ENCODE data around the gene GNPDA1. TPM values are rescaled to one million over a fixed set of nuclear protein-coding genes. Genes with fewer than 3 reads are reported as not detected.

The GNPDA1 gene
- total RNA-seq, 1 experiment from 2014 or later: 70.9 TPM

DNA sequence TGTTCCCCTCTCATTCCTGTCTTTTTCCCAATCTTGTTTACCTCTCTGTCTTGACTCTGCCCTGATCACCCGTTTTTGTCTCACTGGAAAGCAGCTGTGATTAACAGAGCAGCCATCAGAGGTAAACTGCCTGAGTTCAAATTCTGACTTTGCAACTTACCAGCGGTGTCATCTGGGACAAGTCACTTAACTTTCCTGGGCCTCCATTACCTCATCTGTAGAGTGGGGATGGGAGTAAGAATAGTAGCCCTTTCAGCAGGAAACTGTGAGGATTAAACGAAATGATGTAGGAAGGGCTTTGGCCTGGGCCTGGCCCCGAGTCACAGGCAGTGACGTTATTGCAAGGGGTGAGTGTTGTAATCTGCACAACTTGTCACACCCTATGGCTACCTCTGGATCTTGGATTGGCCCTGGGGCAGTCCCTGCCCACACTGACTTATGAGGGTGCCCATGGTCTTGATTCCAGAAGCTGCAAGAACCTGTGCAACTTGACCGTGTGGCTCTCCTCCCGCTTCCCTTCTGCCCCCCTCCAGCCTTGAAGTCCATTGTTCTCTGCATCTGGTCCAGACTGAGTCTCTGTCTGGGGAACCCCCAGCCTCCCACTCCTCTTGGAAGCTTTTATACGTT is 54.2 kb downstream of the GNPDA1 start:
- Mint-ChIP-seq H3K4me3 (ENCODE audit: unreplicated experiment) (no peak overlapping the region), H3K27me3 (ENCODE audit: insufficient read depth, unreplicated experiment) (no peaks in the 10 kb centered on the region), H3K36me3 (ENCODE audit: insufficient read depth, unreplicated experiment) (no peaks in the 10 kb centered on the region), H3K9me3 (ENCODE audit: unreplicated experiment) (no peaks in the 10 kb centered on the region), H3K4me1 (ENCODE audit: low read depth, unreplicated experiment) (no peaks in the 10 kb centered on the region), H3K27ac (ENCODE audit: unreplicated experiment) (no peak overlapping the region)
- H3K4me3 ChIP-seq (ENCODE audit: low read depth, low read length): no peak overlapping the region
- DNase-seq: no peak
- H3K36me3 ChIP-seq (ENCODE audit: control insufficient read depth, insufficient read depth, low read length): no peaks in the 10 kb centered on the region
- no peaks in the 10 kb centered on the region for H3K27me3 ChIP-seq (replicated peaks; ENCODE audit: control insufficient read depth, insufficient read depth, low read length)
- ChIA-PET POLR2A (no interaction called here), CTCF (interaction anchor here (0.7 kb wide), 1 partner anchor 29 kb away, joined by 4 read pairs; no protein-coding TSS in a partner anchor)
- BruUV-seq (replicated peaks): no TSS peak
- no peak for TF ChIP-seq CTCF (IDR thresholded peaks at IDR 0.05; ENCODE audit: insufficient read depth in 1 of 2, low read depth in 1 of 2, low read length in 1 of 2, severe bottlenecking in 1 of 2, unreplicated experiment in 1 of 2)
- no peaks in the 10 kb centered on the region for H3K9me3 ChIP-seq
- intact Hi-C loops (cut with micrococcal nuclease; ENCODE audit: unreplicated experiment): no loop called here
- H3K4me1 ChIP-seq: 0 out of 2 replicates have a peak, but pooled peaks cover 5% of the 10 kb centered on the region

DNA sequence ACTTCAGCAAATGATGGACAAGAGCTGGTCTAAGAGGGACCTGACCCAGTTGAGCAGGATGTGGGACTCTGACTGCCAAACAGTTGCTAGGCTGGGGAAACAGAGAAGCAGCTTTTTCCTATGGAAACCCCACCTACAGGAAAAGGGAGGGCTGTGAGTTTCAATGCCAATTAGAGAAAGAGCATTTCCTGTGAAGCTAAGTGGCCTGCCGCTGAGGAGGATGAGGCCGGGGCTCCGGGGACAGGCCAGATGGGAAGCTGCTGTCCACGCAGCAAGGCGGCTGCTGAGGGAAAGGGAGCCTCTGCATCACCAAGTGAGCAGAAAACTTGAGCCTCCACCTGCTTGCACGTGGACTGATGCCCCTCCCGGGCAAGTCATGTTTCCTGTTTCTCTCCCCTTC is 54.7 kb downstream of the GNPDA1 start, which contains the start of gene PCDH12:
Gene PCDH12, minus strand, starts transcription at position 90 of the 400 bp plus-strand sequence. CDS start 351 bp downstream, outside the sequence.
- TF ChIP-seq CTCF (IDR thresholded peaks at IDR 0.05; ENCODE audit: insufficient read depth in 1 of 2, low read depth in 1 of 2, low read length in 1 of 2, severe bottlenecking in 1 of 2, unreplicated experiment in 1 of 2): no peak
- no peaks in the 10 kb centered on the region for H3K9me3 Mint-ChIP-seq (ENCODE audit: unreplicated experiment)
- peaks cover 2% of the 10 kb centered on the region for H3K27me3 Mint-ChIP-seq (ENCODE audit: insufficient read depth, unreplicated experiment)
- intact Hi-C loops (cut with micrococcal nuclease; ENCODE audit: unreplicated experiment): no loop called here
- Histone ChIP-seq H3K4me3 (ENCODE audit: low read depth, low read length) (no peak within 1 kb of the TSS), H3K9me3 (no peaks in the 10 kb centered on the region), H3K27me3 (replicated peaks; ENCODE audit: control insufficient read depth, insufficient read depth, low read length) (no peaks in the 10 kb centered on the region), H3K4me1 (0 out of 2 replicates have a peak, but pooled peaks cover 5% of the 10 kb centered on the region), H3K36me3 (ENCODE audit: control insufficient read depth, insufficient read depth, low read length) (no peaks in the 10 kb centered on the region)
- H3K36me3 Mint-ChIP-seq (ENCODE audit: insufficient read depth, unreplicated experiment): no peaks in the 10 kb centered on the region
- POLR2A ChIA-PET: no interaction called here
- no peaks in the 10 kb centered on the region for H3K4me1 Mint-ChIP-seq (ENCODE audit: low read depth, unreplicated experiment)
- no TSS peak for BruUV-seq (replicated peaks)
- DNase-seq: no peak
- CTCF ChIA-PET: no interaction called here
- no peak within 1 kb of the TSS for H3K27ac Mint-ChIP-seq (ENCODE audit: unreplicated experiment)
- H3K4me3 Mint-ChIP-seq (ENCODE audit: unreplicated experiment): no peak within 1 kb of the TSS

DNA sequence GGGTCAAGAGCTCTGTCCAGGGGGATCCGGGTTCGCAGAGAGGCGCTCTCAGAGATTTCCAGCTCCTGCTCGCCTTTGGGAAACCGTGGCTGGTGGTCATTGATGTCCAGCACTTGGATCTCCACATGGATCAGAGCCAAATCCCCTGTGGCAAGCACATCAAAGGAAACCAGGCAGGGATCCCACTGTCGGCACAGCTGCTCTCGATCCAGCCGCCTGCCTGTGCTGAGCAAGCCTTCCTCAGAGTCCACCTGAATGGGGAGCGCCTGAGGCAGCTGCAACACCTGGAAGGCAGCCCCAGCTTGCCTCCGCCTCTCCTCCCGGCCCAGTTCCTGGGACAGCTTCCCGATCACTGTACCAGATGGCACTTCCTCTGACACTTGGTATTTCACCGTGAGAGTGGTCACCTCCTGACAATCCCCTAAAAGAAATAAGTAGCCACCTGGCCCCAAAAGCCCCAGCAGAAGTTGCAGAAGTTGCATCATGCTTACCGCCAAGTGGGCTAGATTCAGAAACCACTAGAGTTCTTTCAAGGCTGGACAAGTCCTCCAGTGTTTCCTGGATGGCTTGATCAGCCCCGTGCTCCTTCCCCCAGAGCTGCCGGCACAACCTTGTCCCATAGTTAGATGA is 55.3 kb downstream of the GNPDA1 start:
- intact Hi-C loops (cut with micrococcal nuclease; ENCODE audit: unreplicated experiment): no loop called here
- Histone ChIP-seq H3K9me3 (no peaks in the 10 kb centered on the region), H3K4me1 (0 out of 2 replicates have a peak, but pooled peaks cover 5% of the 10 kb centered on the region), H3K36me3 (ENCODE audit: control insufficient read depth, insufficient read depth, low read length) (no peaks in the 10 kb centered on the region), H3K4me3 (ENCODE audit: low read depth, low read length) (no peak overlapping the region), H3K27me3 (replicated peaks; ENCODE audit: control insufficient read depth, insufficient read depth, low read length) (no peaks in the 10 kb centered on the region)
- ChIA-PET POLR2A (no interaction called here), CTCF (interaction anchor here (0.5 kb wide), 1 partner anchor 307 kb away, joined by 6 read pairs; no protein-coding TSS in a partner anchor)
- TF ChIP-seq CTCF (IDR thresholded peaks at IDR 0.05; ENCODE audit: insufficient read depth in 1 of 2, low read depth in 1 of 2, low read length in 1 of 2, severe bottlenecking in 1 of 2, unreplicated experiment in 1 of 2): no peak
- Mint-ChIP-seq H3K9me3 (ENCODE audit: unreplicated experiment) (no peaks in the 10 kb centered on the region), H3K4me1 (ENCODE audit: low read depth, unreplicated experiment) (no peaks in the 10 kb centered on the region), H3K4me3 (ENCODE audit: unreplicated experiment) (no peak overlapping the region), H3K27me3 (ENCODE audit: insufficient read depth, unreplicated experiment) (peaks cover 4% of the 10 kb centered on the region), H3K27ac (ENCODE audit: unreplicated experiment) (no peak overlapping the region), H3K36me3 (ENCODE audit: insufficient read depth, unreplicated experiment) (no peaks in the 10 kb centered on the region)
- no TSS peak for BruUV-seq (replicated peaks)
- no peak for DNase-seq
